ENCODE results near the gene GADL1. TPM values are rescaled to one million over a fixed set of nuclear protein-coding genes. Genes with fewer than 3 reads are reported as not detected.

The GADL1 gene
- polyA plus RNA-seq, 1 donor = 26.7 TPM

DNA sequence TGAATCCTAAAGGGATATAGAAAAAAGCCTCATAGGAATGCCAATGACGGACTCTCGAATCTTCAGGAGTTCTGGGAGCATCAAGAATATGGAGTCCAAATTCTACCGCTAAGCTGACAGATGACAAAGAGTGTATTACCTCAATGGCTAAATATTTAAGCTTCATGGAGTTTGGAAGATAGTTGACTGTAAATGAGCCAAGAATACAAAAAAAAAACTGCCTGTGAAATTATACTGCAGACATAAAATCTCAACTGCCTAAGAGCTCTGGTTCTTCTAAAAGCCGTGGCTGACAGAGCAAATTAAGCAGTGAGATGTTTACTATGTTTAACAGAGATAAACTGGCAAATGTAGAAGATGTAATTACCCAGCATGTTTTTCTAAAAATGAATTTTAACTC lies 140.0 kb downstream of the GADL1 start:
- DNase-seq = no peak

DNA sequence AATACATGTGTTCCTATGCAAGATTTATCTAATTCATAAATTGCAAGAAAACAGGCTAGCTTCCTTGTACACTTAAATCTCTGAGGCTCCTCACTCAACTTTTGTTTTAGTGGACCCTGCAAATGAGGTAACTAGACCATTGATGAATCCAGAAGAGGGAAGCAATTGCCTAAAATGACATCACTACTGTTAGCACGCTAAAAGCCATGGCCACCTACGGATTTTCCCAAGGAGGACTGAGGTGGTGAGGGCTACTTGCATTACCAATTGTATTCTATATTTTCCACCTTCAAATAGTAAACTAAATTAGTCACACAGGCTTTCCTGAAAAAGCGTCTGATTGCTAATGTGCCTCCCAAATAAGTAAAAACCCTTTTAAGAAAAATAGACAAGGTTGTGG lies 140.7 kb downstream of the GADL1 start:
- no peak for DNase-seq

DNA sequence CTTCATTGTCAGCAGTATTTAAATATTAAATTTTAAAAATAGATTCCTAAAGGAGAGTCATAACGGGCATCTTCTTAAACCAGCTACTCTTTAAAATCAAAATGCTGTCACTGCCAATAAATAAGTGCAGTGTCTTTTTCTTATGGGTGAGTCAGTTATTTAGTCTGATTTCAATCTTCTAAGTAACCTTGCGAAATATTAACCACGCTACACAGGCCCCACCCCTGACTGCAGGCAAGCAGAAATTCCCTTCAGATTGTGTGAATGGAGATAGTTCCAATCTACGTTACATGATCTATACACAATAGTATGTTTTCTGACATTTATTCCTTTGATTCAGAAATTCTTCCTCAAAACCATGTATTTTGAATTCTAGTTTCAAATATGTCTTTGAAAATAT lies 141.5 kb downstream of the GADL1 start:
- DNase-seq = no peak

DNA sequence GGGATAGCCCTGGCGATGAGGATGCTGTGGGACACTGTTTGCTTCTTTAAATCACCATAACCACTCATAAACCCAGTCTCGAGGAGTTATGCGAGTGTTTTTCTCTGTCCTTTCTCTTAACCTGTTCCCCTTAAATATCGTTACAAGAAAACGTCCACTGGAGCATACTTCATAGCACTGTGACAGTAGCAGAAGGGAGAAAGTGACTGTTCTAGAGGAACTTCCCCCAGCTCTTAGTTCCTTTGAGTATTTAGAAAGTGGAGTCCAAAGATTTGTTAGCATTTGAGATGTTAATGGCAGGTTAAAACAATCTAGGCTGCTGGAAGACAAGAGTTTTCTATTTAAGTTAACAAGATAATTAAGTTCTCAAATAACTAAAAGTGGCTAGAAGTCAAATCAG lies 142.0 kb downstream of the GADL1 start:
- no peak for DNase-seq

DNA sequence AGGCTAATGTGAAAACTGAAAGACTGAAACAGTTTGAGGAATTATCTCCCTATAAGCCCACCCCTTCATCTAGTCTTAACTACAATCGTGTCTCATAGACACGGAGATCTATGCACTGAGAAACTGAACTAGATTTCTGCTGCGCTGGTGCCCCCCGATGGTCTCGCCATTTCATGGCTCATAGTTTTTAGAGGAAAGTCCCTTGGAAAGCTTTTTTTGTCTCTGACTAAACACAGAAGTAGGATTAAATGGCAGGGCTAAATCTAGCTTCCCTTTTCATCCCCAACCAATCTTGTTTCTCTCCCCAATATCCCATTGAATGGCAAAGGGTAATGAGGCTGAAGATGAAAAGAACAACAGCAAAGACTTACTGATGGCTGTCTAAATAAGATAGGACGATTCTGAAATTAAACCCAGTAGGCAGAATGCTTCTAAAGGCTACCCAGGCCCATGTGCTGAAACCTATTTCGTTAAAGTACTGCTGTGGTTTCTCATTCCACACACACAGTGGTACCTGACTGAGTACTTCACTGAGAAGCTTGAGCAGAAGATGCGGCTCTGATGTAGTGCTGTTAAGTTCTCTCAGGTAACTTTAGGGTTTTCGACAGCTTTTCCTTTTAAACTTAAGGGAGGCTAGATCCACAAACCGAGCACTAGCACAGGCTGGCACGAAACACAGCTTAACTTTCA lies 142.7 kb downstream of the GADL1 start:
- peak; percentile 51 for DNase-seq

DNA sequence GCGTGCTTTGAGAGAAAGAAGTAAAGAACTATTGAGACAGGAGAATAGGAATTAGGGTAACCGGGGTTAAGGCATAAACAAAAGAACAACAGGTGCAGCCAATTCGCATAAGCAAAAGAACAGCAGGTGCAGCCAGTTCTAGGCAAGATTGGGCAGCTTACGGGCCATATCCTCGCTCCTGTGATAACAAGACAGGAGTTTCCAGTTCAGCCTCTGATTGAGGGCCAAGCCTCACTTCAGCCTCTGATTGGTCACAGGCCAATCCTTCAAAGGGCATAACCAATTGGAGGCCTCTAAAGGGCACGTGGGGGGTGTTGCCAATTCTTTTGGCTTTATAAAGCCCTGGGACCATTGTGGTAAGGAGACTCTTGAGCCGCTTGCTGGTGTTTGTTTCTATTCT lies 143.5 kb downstream of the GADL1 start:
- no peak for DNase-seq

DNA sequence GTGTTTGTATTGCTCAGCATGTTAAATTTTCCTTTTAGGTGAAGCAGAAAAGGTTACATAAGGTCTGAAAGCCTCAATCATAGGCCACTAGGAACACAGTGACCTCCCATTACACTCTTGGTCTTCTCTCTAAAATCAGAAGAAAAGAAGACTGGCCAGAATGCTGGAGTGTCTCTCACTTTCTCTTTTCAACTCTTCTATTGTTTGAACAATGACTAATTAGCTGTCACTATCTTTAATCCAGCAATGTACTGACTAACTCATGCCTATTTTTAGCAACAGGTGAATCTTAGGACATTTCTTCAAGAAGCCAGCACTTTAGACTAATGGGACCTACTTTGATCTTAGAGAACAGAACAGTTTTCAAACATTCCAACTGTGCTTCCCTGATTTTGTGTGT lies 145.2 kb downstream of the GADL1 start:
- no peak for DNase-seq

DNA sequence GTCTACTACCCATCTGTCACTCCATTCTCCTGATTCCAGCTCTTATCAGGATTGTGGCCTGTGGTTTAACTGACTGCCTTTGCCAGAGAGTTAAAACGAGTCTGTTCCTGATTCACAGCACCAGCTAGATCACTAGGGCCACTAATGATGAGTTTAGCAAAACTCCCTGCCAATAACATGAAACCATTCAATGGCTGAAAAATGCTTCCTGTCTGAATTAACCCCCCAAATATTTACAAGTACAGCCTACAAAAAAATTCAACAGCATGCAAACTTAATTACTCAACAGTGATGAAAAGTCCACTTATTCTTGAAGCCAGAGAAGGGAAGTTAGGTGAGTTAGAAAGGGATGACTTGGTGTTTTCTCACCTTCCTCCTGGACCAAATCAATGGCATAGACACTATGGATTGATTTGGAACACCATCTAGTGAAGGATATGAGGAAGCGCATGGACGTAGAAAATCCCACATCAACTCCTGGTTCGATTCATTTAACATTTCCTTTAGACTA lies 146.6 kb downstream of the GADL1 start:
- DNase-seq = no peak

DNA sequence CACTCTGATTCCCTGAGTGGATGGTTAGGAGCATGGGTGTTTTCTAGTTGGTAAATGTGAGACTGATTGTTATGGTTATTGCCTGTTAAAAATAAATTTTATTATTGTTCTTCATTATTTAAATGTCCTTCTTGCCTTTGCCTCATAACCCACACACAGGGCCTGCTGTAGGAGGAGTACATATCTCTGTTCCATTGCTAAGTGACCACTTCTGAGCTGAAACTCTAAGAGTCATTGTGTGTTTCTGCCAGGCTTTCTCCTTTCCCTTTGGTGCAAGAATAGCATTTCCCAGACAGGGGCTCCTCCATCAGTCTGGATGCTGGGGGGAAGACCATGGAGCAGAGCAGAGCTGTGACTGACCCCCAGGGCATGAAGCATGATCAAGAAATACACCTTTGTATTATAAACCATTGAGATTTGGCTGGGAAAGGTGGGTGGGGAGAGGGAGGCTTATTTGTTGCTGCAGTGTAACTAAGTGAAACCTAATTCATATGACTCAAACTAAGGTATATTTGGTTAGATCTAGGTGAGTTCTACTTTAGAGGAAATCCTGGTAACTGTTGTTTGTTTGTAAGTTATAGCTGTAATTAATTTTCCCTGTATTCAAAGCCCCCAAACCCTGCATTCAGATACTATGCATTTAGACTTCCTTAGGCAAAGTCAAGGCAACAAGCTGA lies 150.7 kb downstream of the GADL1 start:
- no peak for DNase-seq

DNA sequence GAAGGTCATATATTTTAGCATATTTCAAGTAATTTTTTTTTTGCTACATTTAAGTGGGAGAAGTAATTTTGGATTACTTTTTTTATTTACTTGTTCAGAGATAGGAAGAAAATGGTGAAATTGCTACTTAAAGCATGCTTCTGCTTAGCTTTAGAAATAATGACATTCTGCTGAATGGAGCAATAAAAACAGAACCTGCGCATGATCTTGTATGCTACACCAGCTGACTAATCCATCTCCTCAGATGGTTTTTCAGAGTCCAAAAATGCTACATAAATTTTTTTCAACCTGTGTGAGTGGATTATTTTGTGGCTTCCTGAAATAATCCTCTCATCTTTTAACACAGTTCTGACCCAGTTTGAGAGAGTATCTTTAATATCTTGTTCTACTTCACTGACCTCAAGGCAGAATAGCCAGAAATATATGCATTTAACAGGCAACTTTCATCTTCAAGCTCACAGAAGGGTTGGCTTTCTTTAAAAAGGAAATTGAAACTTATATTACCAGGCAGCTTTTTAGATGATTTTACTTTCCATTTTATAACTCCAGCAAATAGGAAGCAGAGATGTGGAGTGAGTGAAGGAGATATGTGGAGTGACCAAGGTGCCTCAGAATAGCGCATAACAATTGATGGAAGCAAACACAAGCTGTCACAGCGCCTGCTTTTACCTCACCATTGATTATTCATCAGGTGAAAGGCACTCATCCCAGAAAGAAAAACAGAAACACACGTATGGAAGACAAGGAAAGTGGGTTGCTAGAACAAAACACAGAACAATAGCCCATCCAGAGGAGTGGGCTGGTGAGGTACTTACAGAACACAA lies 151.5 kb downstream of the GADL1 start:
- no peak for DNase-seq

DNA sequence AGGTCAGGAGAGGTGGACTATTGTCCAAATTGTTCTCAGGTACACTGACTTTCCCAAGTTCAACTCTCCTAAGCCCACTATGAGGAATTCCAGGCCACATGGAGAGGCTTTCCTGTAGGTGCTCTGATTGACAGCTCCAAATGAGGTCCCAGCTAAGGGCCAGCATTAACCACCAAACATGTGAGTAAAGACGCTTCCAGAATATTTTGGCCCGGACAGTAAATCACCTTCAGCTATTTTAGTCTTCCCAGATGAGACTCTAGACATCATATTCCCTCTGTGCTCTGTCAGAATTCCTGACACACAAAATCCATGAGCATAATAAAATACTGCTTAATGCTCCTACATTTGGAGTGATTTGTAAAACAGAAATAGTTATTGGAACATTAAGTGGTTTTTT lies 152.6 kb downstream of the GADL1 start:
- DNase-seq = no peak

DNA sequence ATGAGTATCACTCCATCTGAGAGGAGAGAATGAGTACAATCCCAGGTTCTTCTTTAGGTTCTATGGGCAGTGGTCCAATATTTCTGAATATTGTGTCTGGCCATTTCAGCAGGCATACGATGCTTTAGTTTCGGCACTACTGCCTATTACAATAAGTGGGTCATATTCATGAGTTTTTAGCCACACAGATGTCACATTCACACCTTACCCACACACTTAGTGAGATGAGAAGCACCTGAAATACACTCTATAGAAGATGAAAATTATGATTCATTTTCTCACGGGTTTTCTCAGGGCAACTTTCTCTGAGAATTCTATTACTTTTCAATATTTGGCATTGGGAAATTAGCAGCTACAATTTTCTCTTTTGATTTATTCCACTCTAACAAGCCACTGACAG lies 155.9 kb downstream of the GADL1 start:
- no peak for DNase-seq

DNA sequence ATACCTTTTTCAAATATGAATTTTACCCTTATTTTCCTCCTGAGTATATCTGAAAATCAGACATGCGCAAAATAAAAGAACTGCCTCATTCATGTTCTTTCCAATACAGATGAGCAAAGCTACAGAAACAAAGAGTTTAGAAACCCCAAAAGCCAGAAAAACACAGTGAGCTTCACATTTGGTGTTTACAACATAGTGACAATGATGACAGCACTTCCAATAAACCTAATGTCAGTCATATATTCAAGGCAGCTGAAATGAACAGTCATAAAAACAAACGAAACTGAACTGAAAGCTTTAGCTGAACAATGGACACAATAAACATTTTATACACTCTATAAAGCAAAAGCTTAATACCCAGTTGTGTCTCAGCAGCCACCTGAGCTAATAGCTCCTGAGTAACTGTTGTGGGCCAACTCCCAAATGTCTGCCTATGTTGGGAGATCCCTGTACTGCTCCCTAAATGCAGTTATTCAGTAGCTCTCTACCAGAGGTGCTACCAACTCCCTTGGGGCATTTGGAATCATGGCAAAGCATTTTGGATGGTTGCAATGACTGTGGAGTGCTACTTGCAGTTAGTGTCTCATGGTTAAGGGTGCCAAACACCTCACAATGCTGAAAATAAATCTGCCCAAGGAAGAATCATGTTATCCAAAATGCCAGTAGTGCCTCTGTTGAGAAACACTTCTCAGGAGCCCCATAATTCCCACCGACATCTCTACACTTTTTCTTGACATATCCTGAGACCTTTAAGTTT lies 156.5 kb downstream of the GADL1 start:
- DNase-seq = no peak

DNA sequence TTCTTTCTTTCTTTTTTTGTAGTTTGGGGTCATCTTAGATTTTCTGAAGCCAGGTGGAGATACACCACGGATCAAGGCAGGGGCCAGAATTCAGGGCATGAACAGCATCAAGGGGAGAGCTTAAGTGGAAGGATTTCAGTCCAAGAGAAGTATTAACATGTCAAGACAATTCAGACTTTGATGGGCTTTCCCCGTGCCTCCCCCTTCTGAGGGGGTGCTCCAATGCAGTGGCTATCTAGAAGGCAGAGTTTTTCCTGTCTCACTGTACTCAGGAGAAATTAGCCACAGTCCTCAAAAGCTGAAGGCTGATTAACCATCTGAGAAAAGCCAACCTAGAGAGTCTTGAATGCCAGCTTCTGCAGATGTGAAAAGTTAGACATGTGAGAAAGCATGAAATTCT lies 160.8 kb downstream of the GADL1 start:
- DNase-seq = no peak

DNA sequence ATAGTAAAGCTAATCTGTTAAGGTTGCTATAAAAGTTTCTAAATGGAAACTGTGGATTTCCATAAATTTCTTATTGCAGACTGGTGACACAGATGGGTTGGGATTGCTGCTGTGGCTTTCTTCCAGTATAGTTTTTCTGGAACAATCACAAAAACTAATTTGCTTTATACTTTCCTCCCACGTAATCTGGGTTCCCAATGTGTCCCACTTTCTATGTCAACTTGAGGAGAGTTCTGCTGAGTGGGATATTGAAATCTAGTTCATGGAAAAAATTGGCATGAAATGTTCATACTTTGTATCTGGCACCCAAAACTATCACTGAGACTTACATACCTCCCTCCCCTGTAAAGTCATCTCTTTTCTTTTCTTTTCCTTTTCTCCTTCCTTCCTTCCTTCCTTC lies 161.3 kb downstream of the GADL1 start:
- DNase-seq = no peak

DNA sequence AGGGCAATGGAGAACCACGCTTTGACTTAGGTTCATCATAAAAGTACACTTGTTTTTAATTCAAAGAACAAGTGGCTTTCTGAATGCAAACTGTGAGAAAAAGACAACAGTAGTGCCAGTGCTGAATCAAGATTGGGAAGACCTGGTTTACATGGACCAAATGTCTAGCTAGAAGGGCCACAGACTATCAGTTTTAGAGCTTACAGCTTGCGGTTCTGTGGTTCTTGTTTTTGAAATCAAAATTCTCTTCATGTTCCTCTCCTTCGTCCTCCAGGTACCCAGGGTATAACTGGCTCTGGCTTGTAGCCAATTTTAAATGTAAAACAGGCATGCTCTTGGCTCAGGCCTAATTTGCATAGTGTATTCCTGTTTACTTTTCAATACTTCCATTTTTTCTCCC lies 163.5 kb downstream of the GADL1 start:
- no peak for DNase-seq

DNA sequence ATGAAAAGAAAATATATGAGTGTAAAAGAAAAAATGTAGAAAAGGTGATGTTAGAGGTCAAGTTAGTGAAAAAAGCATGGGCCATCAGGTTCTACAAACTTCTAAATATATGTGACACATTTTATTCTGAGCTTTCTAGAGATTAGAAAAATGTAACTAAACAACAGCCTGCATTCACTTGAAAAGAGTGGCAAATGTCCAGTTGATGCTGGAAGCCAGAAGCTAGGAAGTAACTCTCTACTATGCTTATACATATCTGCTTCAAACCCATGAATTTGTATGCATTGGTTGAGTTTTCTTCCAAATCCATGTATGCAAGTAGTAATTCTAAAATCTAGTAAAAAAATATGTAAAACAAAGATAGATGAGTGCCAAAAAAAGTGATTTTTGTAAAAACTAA lies 164.5 kb downstream of the GADL1 start:
- no peak for DNase-seq

DNA sequence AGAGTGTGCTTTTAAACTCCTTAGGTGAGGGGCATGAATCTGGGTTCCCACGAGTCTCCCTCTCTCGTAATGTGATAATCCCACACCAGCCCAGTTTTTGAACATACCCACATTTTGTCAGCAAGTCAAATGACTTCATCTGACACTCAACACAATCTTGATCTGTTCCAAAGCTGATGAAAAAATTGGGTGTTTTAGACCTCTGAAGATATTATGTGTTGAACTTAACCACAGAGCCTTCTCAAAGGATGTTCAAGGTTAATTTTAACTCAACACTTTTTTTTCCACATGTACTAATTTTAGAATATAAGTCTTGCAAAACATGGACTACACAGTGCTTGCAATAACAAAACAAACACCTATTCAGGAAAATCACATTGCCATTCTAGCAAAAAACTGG lies 164.9 kb downstream of the GADL1 start:
- DNase-seq = no peak

DNA sequence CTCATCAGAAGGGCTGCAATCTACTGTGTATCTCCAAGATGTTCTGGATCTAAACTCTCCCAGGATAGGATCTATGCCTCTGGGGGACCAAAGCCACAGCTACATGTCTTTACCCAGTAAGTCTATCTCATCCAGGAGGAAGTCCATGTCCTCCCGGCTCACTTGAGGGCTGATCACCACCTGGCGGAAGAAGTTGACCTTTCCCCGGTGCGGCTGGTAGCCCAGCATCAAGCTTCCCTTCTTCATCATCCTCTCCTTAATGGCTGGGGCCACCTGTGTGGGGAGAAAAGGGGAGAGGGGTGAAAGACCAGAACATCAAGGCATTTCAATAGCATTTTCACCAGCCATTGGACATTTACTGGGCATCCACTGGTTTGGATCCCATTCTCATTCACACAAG lies 166.3 kb downstream of the GADL1 start:
- no peak for DNase-seq

DNA sequence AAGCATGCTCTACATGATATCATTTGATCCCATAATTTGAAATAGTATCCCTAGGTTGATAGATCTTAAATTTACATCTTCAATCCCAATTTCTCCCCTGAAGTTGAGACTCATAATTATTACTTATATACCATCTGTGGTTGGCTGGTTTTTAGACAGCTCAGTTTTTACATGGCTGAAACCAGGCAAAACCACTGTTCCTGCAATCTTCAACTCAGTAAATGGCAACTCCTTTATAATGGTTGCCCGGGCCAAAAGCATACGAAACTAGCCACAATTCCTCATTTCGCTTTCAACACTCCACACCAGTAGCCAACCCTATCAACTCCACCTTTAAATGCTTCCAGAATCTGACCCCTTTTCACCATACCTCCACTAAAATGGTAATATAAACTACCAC lies 169.6 kb downstream of the GADL1 start:
- DNase-seq = no peak

DNA sequence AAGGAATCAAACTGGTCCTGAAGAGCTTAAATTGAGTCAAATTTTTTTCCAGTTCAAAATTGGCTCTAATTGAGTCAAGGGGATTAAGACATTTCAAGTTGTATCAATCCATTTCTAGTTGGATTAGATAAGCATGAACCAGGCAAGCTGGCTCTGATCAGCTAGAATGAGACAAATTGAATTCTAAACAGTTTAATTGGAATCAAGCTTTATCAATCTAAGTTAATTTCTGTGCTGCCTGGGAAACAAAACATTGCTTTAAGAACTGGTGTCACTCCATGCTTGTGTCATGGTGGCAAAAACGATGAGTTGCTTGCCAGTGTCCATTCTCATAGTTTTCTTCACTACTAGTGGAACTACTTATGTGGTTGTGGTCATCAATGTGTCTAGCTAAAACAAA lies 171.2 kb downstream of the GADL1 start:
- DNase-seq = no peak

DNA sequence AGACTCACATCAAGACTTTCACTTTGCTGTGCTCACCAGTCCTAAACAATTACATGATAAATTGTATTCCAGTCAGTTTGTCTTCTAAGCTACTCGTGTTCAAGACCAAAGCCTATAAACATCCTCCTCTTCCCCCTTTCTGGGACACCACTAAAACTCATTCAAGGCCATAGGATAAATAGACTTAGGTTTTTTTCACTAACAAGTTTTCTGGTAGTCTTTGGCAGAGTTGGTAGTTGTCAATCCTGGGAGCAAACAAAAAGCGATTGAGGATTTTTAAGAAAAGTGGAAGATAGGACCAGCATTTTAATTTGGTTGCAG lies 173.2 kb downstream of the GADL1 start:
- no peak for DNase-seq

All from hindlimb muscle (tissue), 1 donor.